Measurements from ENCODE around the gene SERPINE2. TPM values are rescaled to one million over a fixed set of nuclear protein-coding genes. Genes with fewer than 3 reads are reported as not detected.
A peak's percentile ranks its signal among the peaks of the same experiment; 100 is the strongest.

Gene SERPINE2
- total and polyA plus RNA-seq, 2 experiments from 2014 or later: 18.3 to 44.3 TPM

- no peak overlapping the region for H3K27ac ChIP-seq
Observed at GRCh38 chr2:223950448-223951347, 88.4 kb downstream of the SERPINE2 start.

DNA sequence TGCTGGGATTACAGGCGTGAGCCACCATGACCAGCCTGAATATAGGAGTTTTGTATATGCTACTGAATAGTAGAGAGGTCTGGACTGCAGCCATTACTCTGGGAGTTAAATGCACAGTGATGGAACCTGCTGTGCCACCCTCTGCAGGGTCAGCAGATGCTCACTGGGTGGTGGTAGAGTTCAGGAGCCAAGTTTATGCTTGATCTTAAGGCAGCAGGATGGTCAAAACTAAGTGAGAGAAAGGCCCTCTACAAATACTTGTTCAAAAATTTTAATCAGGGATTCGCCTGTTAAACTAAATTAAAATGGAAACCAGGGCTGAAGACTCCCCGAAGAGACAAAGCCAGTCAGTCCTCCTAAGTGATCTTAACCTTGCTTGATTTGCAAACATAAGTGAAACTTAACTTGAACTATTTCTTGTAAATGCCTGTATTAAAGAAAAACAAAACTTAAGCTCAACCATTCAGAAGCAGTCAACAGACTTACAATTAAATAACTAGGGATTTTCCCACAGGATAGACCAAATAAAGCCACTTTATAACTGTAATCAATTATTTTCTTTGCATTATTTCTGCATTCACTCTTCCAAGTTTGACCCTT is 89.7 kb downstream of the SERPINE2 start:
- H3K27ac ChIP-seq: no peak overlapping the region
- no peaks in the 10 kb centered on the region for H3K9me3 ChIP-seq (ENCODE audit: low read depth)
- no peak for TF ChIP-seq CTCF (IDR thresholded peaks at IDR 0.05; ENCODE audit: low read depth, low read length)
- no peaks in the 10 kb centered on the region for H3K4me1 ChIP-seq (ENCODE audit: low read depth)
- H3K36me3 ChIP-seq: no peaks in the 10 kb centered on the region
- H3K4me3 ChIP-seq: no peak overlapping the region
- no peaks in the 10 kb centered on the region for H3K27me3 ChIP-seq
- DNase-seq (ENCODE audit: low read depth in 1 of 2, low spot score in 1 of 2): no peak

More at GRCh38 chr2:223950448-223951347, 88.4 kb downstream of the SERPINE2 start:
- no peaks in the 10 kb centered on the region for H3K4me1 ChIP-seq (ENCODE audit: low read depth)
- DNase-seq (ENCODE audit: low read depth in 1 of 2, low spot score in 1 of 2): no peak
- H3K4me3 ChIP-seq: no peak overlapping the region
- no peaks in the 10 kb centered on the region for H3K9me3 ChIP-seq (ENCODE audit: low read depth)
- no peak for TF ChIP-seq CTCF (IDR thresholded peaks at IDR 0.05; ENCODE audit: low read depth, low read length)
- H3K27me3 ChIP-seq: no peaks in the 10 kb centered on the region
- no peaks in the 10 kb centered on the region for H3K36me3 ChIP-seq

GRCh38 chr2:223947711-223948205 is 91.3 kb downstream of the SERPINE2 start:
- Histone ChIP-seq H3K4me3 (no peak overlapping the region), H3K27ac (no peak overlapping the region), H3K36me3 (no peaks in the 10 kb centered on the region), H3K4me1 (ENCODE audit: low read depth) (peaks cover 5% of the 10 kb centered on the region), H3K27me3 (no peaks in the 10 kb centered on the region), H3K9me3 (ENCODE audit: low read depth) (no peaks in the 10 kb centered on the region)
- peak; percentile 33 for DNase-seq (ENCODE audit: low read depth in 1 of 2, low spot score in 1 of 2)
- TF ChIP-seq CTCF (IDR thresholded peaks at IDR 0.05; ENCODE audit: low read depth, low read length): no peak

GRCh38 chr2:223945755-223946154 is 93.3 kb downstream of the SERPINE2 start:
- no peaks in the 10 kb centered on the region for H3K36me3 ChIP-seq
- DNase-seq (ENCODE audit: low read depth in 1 of 2, low spot score in 1 of 2): no peak
- H3K27me3 ChIP-seq: no peaks in the 10 kb centered on the region
- H3K27ac ChIP-seq: no peak overlapping the region
- no peaks in the 10 kb centered on the region for H3K9me3 ChIP-seq (ENCODE audit: low read depth)
- H3K4me1 ChIP-seq (ENCODE audit: low read depth): peaks cover 5% of the 10 kb centered on the region
- TF ChIP-seq CTCF (IDR thresholded peaks at IDR 0.05; ENCODE audit: low read depth, low read length): no peak
- no peak overlapping the region for H3K4me3 ChIP-seq

DNA sequence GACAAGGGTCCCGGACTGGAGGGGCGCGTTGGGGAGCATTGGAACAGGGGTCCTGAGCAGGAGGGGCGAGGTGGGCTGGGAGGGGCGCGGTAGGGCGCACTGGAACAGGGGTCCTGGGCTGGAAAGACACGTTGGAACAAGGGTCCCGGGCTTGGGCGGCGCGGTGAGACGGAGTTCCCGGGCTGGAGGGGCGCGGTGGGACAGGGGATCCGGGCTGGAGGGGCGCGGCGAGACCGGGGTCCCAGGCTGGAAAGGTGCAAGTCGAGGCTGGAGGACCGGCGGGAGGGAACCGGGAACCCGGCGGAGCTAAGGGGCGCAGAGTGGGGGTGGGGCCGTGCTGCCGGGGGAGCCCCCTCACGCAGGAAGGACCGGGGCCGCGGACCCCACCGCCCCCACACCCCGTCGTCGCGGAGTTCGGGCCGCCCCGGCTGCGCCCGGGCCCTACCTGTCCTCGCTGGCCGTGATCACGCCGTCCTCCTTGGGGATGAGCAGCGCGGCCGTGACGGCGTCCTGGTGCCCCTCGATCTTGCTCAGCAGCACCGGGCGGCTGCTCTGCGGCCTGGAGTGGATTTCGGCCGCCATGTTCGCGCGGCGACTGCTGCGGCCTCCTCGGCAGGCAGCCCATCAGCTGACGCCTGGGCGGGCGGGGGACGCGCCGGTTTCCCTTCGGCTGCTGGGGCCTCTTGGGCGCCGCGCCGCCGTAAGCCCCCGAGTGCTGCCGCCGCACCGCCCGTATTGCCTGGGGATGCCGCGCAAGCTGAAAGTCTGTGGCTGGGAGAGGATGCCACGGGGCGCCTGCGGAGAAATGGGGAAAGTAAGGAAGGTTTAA is 94.2 kb downstream of the SERPINE2 start, which contains the start of gene WDFY1:
Gene WDFY1, minus strand, starts transcription at position 633 of the 829 bp plus-strand sequence. Its CDS starts 51 bp downstream, at position 582.
- TF ChIP-seq CTCF (IDR thresholded peaks at IDR 0.05; ENCODE audit: low read depth, low read length): no peak
- Histone ChIP-seq H3K4me1 (ENCODE audit: low read depth) (peaks cover 5% of the 10 kb centered on the region), H3K9me3 (ENCODE audit: low read depth) (no peaks in the 10 kb centered on the region), H3K27me3 (no peaks in the 10 kb centered on the region), H3K36me3 (no peaks in the 10 kb centered on the region), H3K27ac (peak within 1 kb of the TSS; percentile 85), H3K4me3 (peak within 1 kb of the TSS; percentile 91)
- peak; percentile 95 for DNase-seq (ENCODE audit: low read depth in 1 of 2, low spot score in 1 of 2)
